Measurements from ENCODE around the gene CTBP1.

The CTBP1 gene

GRCh38 chr4:1172971-1173757 is 75.8 kb downstream of the CTBP1 start:
- no peak for DNase-seq (ENCODE audit: low spot score)

GRCh38 chr4:1172228-1172851 is 76.6 kb downstream of the CTBP1 start, which contains the start of gene SPON2:
SPON2 (minus strand) TSS chr4:1172583.
- DNase-seq (ENCODE audit: low spot score) = no peak

- no peak for DNase-seq (ENCODE audit: low spot score)
Observed at GRCh38 chr4:1171311-1172227, 77.4 kb downstream of the CTBP1 start.

DNA sequence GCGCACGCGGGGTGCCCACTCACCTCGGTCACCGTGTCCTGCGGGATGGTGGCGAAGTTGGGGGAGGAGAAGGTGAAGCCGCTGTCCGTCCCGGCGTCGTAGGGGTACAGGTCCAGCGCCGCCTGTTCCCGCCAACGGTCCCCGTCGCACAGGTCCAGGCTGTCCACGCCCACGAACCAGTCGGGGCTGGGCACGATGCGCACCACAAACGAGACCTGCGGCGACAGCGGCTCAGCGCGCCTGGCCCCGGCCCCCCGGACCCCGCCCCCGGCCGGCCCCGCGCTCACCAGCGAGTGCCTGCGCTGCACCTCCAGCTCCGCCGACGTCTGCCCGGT is 78.0 kb downstream of the CTBP1 start:
- DNase-seq (ENCODE audit: low spot score) = no peak

DNA sequence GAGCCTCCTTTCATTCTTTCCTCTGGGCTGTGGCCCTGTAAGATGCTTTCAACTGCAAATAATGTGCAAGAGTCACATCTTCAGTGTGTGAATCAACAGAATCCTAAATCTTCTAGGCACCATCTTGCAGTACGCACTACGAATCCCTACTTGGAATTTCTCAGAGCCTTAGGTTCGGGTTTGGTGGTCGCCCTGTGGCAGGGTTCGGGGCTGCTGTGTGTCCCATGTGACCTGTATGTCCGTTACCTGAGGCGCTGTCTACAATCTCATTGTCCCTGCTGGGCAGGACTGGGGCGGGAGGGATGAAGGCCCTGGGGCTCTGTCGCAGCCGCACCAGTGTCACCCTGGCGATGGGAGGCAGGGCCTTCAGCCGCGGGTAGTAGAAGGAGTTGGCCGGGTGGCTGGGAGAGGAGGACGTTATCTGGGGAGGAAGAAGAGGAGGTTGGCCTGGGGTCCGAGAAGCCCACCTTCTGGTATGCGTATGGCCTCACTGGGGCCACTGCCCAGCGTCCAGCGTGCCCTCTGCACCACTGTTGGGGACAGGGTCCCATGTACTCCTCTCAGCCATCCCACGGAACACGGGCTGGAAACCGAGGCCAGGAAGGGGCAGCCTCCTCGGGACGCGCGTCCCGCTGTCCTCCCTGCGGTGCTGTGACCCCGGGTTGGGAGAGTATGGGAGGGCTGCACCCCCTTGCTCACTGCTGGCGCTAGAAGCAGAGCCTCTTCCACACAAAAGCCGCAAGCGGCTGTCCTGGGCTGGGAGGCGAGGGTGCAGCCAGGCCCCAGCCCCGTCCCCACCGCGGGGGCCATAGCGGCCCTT is 78.6 kb downstream of the CTBP1 start:
- no peak for DNase-seq (ENCODE audit: low spot score)

GRCh38 chr4:1169691-1170096 is 79.2 kb downstream of the CTBP1 start:
- no peak for DNase-seq (ENCODE audit: low spot score)

DNA sequence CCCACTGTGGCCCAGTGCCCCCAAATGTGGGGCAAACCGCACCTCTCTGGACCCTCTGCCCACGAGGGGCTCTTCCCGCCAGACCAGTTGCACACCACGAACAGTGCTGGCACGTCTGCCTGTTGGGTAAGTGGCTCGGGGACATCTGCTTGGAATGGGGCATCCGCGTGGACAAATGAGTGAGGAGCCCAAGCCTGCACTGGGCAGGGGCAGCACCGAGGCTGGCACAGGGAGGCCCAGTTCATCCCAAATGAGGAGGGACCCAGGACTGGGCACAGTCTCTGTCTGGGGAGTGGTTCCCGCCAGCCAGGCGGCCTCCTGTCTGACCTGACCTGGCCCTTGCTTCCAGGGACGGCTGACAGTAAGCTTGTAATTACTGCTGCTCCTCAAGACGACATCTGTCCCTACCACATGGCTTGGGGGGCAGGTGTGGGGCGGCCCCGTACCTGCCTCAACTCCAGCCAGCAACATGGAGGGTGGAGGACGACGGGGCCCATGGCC is 79.7 kb downstream of the CTBP1 start:
- DNase-seq (ENCODE audit: low spot score) = no peak

DNA sequence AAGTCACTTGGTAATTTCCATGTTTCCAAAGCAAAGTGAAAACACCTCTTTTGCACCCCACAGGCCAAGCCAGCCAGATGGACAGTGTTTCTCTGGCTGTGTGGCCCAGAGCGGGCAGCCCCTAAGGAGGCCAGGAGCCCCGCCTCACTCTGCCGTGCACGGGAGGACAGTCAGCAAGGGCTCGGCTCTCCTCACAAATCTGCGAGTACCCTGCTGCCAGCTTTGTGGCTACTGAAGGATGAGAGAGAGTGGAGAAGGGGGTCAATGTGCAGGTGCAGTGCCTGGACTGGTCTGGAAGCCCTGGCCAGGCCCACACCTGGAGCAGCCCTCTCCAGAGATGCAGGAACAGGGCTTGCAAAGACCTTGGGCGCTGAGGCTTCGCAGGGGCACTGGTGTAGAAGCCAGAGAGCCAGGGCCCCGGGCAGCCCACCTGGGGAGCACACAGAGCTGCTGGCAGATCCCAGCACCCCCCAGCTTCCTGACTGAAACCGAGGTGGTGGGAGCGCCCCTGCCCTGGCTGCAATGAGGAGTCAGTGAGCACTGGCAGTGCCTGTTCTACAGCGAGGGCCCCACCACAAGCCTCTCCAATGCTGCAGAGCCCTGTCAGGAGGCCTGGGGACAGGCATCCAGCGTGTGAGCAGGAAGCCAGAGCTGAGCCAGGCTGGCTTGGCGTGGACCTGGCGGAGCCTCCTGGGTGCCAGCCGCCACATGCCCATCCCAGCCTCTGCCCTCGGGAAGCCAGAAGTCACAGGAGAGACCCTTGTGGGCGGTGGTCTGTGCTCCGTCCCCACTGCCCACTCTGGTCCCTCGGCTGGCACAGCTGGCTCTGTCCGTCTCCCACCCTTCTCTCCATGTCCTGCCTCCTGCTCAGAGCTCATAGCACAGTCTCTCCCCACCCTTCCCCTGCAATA is 80.5 kb downstream of the CTBP1 start:
- DNase-seq (ENCODE audit: low spot score) = no peak

GRCh38 chr4:1167244-1167949 is 81.5 kb downstream of the CTBP1 start:
- DNase-seq (ENCODE audit: low spot score) = peak; percentile 61

- no peak for DNase-seq (ENCODE audit: low spot score)
Observed at GRCh38 chr4:1166509-1167243, 82.3 kb downstream of the CTBP1 start.

DNA sequence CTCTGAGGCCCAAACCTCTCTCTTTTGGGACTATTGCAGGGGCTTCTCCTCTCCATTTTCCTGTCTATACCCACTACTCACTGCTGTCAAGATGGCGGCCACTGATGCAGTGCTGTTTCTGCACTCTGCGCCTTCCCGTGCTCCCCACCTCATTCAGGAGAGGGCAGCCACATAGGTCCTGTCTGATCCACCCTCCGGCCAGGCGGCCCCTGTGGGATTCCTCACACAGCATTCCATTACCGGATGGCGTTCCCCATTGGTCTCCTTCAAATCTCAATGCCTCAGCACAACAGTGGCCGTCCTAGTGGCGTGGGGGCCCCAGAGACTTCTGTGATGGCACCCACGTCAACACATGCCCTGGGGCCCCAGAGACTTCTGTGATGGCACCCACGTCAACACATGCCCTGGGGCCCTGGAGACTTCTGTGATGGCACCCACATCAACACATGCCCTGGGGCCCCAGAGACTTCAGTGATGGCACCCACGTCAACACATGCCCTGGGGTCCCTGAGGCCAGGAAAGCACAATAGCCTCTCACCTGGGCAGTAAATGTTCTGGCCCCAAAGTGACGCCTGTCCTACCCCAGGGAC is 83.9 kb downstream of the CTBP1 start:
- DNase-seq (ENCODE audit: low spot score) = no peak

GRCh38 chr4:1164444-1164843 is 84.5 kb downstream of the CTBP1 start:
- DNase-seq (ENCODE audit: low spot score) = no peak

GRCh38 chr4:1164040-1164439 is 84.9 kb downstream of the CTBP1 start:
- DNase-seq (ENCODE audit: low spot score) = no peak

All from hematopoietic multipotent progenitor cell treated with erythropoietin and hydrocortisone succinate and interleukin-3 and kit ligand, for 15 days (in vitro differentiated cells).